ENCODE data around the gene MAGI2.

The MAGI2 gene

GRCh38 chr7:78395298-78396036 is 1058.0 kb downstream of the MAGI2 start:
- DNase-seq (ENCODE audit: insufficient read length, low spot score) (no peak), FAIRE-seq (no peak)
- no peak for TF ChIP-seq CTCF (IDR thresholded peaks at IDR 0.05; ENCODE audit: insufficient read depth, missing control alignments)

GRCh38 chr7:78389022-78389421 is 1064.4 kb downstream of the MAGI2 start:
- FAIRE-seq = no peak
- TF ChIP-seq CTCF (IDR thresholded peaks at IDR 0.05; ENCODE audit: insufficient read depth, missing control alignments) = no peak
- no peak for DNase-seq (ENCODE audit: insufficient read length, low spot score)

GRCh38 chr7:78386520-78386919 is 1066.9 kb downstream of the MAGI2 start:
- FAIRE-seq (no peak), DNase-seq (ENCODE audit: insufficient read length, low spot score) (no peak)
- no peak for TF ChIP-seq CTCF (IDR thresholded peaks at IDR 0.05; ENCODE audit: insufficient read depth, missing control alignments)

GRCh38 chr7:78383096-78383880 is 1070.2 kb downstream of the MAGI2 start:
- DNase-seq (ENCODE audit: insufficient read length, low spot score) = no peak
- no peak for FAIRE-seq
- TF ChIP-seq CTCF (IDR thresholded peaks at IDR 0.05; ENCODE audit: insufficient read depth, missing control alignments) = no peak

- TF ChIP-seq CTCF (IDR thresholded peaks at IDR 0.05; ENCODE audit: insufficient read depth, missing control alignments) = no peak
- no peak for FAIRE-seq
- DNase-seq (ENCODE audit: insufficient read length, low spot score) = no peak
Measured at GRCh38 chr7:78379148-78379547, 1074.3 kb downstream of the MAGI2 start.

GRCh38 chr7:78377532-78377931 is 1075.9 kb downstream of the MAGI2 start:
- FAIRE-seq (no peak), DNase-seq (ENCODE audit: insufficient read length, low spot score) (no peak)
- no peak for TF ChIP-seq CTCF (IDR thresholded peaks at IDR 0.05; ENCODE audit: insufficient read depth, missing control alignments)

GRCh38 chr7:78370936-78371335 is 1082.5 kb downstream of the MAGI2 start:
- FAIRE-seq = peak; percentile 85
- no peak for DNase-seq (ENCODE audit: insufficient read length, low spot score)
- no peak for TF ChIP-seq CTCF (IDR thresholded peaks at IDR 0.05; ENCODE audit: insufficient read depth, missing control alignments)

Data from D721Med (cell line).